Fibroblast of the conjunctiva (primary cell): ENCODE data around the gene STK32C.

Experiments
- DNase-seq: peaks from one replicate; pipeline ENCODE4 v3.0.0-alpha.2; 2010; ENCODE audit warnings: low read depth

The STK32C gene

DNA sequence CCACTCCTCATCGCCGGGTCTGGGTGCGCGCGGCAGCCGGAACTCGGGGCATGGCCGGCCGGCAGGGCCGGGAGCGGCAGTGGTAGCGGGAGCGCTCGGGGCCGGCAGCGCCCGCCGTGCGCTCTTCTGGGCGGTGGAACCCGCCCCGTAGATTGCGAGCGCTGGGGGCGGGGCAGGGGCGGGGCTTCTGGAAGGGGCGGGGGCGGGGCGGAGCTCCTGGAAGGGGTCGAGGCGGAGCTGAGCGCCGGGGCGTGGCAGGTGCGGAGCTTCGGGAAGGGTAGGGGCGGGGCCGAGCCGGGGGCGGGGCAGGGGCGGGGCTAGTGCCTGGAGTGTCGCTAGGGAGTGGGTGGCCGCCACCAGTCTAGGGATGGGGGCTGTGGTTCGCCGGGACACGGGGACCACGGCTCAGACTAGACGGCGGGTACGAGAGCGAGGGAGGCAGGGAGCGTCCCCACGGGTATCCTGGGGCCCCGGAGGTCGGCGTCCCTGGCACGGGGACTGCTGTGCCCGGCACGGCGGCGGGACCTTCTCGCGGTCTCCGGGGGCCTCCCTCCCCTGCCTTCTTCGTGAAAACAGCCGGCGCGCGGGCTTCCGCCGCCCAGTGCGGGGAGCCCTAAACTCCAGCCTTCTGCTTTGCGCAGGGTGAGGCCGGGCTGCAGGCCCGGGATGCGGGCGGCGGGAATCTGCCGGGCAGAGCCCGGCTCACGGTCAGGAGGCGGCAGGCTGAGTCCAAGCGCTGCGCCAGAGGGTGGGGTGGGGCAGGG lies at the start of gene STK32C:
Gene STK32C, minus strand, starts transcription at position 128 of the 764 bp plus-strand sequence. Its CDS starts 117 bp downstream, at position 11.
- DNase-seq, result peak; percentile 80

DNA sequence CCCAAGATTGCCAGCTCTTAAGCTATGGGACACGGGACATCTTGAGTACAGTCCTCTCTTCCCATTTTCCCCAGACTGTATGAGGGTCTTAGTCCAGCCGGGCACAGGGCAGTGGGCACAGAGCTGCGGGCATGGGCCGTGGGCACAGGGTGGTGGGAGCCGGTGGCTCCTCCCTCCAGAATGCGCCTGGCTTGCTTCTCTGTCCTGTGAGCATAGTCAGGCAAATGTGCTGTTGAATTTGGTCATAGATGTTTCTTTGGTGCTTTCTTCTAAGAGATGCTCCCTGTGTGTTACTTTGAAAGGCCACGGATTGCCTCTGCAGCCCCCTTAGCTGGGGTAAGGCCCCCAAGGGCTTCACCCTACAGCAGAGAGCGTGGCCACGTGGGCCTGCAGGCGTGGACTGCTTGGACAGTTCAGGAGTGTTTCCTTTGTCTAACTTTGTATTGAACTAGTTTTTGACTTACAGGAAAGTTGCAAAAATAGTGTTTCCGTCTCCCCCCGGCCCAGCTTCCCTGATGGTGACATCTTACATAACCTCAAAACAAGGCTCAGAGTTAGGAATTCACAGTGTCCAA lies 49.0 kb upstream of the STK32C start:
- DNase-seq, result no peak

DNA sequence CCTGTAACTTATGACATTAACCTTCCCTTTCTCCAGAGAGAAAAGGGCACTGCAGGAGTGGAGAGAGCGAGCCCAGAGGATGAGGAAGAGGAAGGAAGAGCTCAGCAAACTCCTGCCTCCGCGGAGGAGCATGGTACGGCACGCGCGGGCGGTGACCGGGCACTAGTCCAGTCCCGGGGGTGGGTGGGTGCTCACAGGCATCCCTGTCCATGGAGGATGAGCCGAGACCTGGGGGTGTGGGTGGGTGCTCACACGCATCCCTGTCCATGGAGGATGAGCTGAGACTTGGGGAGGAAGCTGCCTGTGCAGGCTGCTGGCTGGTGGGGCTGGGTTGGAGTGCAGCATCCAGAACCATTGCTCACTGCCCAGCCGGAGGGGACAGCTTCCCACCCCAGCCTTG lies 48.0 kb upstream of the STK32C start:
- no peak for DNase-seq

DNA sequence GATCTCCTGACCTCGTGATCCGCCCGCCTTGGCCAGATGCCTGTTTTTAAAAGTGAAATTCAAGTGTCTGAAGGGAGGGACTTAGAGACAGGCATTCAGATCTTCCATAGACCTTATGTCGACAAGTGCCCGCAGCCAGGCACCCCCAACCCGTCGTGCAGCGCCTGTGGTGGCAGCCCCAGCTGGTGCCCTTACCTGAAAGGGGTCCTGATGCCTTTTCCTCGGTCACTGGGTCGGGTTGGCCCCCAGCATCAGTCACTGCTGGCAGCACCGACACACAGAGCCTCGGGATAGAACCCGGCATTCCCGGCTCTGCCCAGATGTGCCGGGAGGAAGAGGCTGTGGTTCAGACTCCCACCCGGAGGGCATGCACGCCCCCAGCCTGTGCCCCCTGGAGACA lies 47.5 kb upstream of the STK32C start:
- no peak for DNase-seq

DNA sequence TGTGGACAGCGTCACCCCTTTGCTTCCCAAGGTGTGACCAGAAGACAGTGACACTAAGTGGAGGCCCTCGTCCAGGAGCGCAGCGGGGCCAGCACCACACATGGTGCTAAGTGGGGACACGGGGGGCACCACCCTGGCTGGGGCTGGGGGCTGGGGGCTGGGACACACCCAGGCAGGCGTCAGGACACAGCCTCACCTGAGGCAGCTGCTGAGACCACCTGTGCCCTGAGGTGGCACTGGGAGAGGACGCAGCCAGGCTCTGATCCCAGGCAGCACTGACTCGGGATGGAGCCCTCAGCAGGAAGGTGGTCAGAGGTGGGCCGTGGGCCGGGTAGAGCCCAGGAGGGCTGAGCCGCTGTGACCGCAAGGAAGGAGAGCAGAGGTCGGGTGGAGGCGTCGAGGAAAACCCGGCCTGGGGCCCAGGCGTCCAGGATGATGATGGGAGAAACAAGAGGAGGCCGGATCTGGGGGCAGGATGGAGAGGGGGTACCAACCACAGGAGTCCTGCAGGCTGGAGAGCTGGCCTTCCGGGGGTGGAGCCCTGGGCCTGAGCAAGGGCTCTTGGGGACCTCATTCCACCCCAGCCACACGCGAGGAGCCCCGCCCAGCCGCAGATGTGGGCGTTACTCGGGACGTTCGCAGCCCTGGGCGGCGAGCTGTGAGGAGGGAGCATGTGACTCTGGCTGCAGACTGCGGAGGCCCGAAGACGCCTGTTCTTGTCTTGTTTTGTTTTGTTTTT lies 46.8 kb upstream of the STK32C start:
- no peak for DNase-seq

DNA sequence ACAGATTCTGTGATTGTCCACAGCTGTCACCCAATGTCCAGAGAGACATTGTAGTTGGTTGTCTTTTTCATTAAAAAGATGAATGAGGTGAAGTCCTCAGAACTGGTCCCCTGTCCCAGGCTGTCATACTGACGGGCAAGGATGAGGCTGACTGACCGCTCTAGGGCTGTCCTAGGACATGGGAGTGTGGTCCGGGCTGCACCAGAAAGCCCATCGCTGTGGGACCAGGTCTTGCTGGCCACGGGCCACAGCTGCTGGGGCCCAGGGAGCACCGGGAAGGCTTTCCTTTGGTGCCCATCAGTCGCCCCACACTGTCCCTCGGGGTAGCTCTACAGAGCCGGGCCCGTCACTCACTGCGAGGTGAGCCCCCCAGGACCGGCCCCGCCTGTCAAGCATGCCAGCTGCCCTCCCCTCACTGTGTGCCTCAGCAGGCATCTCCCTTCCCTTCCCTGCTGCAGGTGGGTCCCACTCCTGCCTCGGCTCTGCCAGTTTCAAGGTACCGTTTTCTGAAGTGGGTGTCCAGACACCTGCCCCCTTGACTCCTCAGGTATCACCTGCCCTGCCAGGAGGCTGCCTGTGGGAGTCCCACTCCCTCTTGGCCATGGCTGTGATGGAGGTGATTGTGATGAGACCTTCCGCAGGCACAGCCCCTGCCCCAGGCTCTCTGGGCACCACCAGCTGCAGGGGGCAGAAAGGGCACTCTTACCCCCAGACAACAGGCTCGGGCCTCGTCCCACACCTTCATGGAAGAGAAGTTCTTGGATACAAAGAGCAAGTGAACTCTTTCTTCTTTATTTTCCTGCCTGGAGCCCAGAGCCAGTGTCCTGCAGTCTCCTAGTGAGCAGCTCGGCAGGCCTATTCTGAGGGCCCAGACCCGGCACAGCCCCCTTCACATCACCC lies 46.0 kb upstream of the STK32C start:
- DNase-seq, result no peak

DNA sequence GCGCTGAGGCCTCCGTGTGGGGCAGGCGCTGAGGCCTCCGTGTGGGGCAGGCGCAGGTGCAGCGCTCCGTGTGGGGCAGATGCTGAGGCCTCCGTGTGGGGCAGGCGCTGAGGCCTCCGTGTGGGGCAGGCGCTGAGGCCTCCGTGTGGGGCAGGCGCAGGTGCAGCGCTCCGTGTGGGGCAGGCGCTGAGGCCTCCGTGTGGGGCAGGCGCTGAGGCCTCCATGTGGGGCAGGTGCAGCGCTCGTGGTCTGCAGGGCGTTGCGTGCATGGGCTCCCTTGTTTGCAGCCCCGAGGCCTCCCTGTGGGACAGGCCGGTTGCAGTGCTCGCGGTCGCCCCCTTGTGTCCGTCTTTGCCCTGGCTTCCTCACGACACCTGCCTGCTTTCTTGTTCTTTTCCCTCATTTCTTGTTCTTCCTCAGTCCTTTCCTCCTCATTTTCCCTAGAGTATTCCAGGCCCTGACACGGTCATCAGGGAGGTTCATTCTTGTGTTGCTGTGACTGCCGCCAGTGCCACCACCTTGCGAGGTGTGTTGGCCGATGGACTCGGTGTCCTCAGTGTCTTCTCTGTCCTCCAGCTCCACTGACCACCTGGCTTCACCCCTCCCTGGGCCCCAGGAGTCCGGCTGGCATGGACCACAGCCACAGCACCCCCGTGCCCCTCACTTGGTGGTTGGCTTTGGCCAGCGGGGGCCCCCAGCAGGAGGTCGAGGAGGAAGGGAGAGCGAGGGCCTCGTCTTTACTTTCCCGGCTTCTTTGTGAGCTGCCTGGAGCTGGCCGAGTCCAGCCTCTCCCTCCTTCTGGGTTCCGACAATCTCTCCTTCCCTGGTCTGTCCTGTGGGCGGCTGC lies 44.9 kb upstream of the STK32C start:
- DNase-seq, result peak; percentile 33

DNA sequence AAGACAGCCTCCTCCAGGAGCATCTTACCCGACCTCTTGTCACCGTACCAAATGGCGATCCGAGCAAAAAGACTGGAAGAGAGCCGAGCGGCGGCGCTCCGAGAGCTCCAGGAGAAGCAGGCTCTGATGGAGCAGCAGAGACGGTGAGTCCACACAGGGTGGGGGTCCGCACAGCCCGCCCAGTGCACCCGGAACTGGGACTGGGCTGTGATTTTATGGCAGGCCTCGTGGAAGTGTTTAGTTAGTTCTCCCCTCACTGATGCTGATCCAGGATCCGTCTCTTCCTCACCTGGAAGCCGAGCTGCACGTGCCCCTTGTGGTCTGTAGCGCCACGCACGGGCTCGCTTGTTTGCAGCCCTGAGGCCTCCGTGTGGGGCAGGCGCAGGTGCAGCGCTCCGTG lies 43.9 kb upstream of the STK32C start:
- DNase-seq, result no peak

DNA sequence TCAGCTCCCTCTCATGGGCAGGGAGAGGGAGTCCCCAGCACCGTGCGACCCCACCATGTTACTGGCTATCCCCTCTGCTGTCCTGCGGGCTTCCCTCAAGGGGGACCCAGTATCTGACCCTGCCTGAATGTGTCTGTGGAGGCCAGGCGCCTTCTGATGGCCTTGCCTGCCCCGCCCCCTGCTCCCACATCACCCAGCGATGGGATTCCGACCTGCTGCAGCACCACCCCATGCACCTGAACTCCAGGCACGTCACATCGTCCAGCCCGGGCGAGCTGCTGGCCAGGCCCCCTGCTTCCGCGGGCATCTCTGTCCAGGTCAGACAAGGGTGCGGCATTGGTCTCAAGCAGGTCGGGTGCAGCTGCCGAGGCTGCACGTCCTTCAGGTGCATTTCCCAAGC lies 43.2 kb upstream of the STK32C start:
- DNase-seq, result no peak

DNA sequence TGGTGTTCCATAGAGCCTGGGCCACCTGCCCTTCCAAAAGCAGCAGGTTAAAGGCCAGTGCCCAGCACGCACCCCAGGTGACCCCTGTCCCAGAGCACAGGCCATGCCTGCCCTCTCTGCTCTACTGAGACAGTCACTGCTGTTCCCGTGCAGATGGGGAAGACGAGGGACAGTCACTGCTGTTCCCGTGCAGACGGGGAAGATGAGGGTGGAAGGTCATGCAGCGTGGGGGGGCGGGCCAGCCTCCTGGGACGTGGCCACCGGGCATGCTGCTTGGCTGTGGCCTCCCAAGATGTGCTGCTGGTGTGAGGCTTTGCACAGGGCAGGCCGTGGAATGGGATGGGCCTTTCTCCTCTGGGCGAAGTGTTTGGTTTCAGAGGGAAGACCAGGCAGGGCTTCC lies 42.6 kb upstream of the STK32C start:
- DNase-seq, result no peak

DNA sequence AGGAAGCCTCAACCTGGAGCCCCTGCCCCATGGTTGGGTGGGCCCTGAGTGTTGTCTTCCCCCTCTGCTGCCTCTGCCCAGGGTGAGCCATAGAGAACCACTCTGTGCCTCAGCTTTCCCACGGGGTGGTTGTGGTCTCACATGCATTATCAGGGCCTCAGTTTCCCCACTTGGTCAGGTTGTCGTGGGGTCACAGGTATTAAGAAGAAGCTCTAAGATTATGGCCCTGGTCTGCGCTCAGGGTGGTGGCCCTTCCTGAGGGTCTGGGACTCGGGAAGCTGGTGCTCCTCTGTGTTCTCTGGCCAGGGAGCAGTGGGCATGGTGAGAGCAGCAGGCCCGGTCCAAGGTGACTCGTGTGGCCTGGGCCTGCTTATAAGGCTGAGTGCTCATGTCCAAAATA lies 42.0 kb upstream of the STK32C start:
- no peak for DNase-seq

DNA sequence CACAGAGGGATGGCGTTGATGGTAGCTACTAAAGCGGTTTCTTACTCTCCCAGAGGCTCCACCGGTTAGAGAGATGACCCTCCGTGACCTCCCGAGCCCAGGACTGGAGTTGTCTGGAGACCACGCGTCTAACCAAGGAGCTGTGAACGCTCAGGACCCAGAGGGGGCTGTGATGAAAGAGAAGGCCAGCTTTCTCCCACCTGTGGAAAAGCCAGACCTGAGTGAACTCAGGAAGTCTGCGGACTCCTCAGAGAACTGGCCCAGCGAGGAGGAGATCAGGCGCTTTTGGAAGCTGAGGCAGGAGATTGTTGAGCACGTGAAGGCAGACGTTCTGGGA lies 40.1 kb upstream of the STK32C start:
- no peak for DNase-seq

DNA sequence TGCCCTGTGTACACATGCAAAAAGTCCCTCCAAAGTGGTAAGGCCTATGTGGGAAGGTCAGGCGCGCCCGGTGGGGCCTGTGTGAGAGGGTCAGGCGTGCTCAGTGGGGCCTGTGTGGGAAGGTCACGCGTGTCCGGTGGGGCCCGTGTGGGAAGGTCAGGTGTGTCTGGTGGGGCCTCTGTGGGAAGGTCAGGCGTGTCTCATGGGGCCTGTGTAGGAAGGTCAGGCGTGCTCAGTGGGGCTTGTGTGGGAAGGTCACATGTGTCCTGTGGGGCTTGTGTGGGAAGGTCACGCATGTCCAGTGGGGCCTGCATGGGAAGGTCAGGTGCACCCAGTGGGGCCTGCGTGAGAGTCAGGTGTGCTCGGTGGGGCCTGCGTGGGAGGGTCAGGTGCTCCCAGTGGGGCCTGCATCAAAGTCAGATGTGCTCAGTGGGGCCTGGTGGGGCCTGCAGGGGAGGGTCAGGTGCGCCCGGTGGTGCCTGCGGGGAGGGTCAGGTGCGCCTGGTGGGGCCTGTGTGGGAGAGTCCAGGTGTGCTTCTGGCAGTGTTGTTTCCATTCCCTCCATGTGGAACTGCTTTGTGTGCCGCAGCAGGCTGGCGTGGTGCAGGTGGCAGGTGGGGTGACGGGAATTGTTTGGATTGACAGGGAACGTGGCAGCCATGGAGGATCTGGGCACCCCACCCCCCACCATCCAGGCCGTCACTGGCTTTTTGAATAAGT lies 39.6 kb upstream of the STK32C start:
- no peak for DNase-seq

DNA sequence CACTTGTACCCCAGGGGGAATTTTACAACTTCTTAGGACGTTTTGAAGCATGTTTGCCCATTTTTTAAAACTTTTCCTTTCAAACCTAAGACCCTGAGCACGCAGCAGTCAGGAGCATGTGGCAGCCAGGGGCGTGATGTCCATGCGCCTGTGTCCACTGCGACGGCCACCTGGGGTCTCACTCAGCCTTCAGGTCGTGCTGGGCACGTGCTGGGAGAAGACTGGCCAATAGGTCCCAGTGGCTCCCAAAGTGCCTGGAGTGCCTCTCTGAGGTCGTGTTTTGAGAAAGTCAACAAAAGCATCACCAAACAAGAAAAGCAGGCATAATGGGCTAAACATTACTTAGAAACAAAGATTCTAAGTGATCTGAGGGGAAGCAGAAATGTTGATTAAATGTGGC lies 39.1 kb upstream of the STK32C start:
- DNase-seq, result no peak

DNA sequence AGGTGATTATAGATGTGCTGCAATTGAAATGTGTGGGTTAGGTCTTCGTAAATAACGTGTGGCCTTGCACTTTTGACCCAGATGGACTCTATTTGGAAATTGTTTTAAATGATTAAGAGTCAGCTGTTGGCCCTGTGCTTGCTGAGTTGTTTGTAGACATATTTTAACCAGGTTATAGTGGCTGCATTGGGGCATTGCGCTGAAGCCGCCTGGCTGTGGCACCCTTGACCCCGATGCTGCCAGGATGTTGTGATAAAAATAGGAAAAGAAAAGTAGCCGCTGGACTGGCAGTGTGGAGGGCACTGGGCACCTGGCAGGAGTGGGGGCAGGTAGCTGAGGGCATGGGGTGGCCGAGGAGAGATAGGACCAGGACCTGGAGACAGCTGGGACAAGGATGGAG lies 37.6 kb upstream of the STK32C start:
- no peak for DNase-seq

DNA sequence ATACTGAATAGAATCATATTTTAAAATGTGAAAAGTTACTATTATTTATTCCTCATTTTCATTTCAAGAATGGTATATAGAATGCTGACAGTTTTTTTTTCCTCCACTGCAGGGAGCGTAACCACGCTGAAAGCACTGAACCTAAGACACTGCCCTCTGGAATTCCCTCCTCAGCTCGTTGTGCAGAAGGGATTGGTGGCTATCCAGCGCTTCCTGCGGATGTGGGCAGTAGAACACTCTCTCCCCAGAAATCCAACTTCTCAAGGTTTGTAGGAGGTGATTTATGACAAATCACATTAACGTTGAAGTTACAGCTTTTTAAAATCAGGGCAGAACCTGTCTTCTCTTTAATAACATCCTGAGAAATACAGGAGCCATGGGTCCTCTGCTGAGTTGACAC lies 36.6 kb upstream of the STK32C start:
- no peak for DNase-seq

DNA sequence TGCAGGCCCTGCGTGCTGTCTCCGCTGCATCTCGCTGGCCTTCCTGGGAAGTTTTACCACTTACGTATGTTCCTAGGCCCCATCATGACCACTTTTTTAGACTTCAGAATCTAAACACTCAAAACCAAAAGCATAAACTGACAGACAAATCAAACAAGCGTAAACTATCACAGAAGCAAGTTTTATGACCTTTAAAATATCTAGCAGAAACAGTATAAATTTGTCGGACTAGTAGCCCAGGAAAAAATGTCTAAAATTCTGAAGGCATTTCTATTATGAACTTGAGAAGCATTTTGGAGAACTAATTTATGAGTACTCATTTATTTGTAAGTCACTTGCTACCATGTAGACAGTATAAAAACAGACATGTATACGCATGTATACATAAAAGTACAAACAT lies 34.8 kb upstream of the STK32C start:
- no peak for DNase-seq

DNA sequence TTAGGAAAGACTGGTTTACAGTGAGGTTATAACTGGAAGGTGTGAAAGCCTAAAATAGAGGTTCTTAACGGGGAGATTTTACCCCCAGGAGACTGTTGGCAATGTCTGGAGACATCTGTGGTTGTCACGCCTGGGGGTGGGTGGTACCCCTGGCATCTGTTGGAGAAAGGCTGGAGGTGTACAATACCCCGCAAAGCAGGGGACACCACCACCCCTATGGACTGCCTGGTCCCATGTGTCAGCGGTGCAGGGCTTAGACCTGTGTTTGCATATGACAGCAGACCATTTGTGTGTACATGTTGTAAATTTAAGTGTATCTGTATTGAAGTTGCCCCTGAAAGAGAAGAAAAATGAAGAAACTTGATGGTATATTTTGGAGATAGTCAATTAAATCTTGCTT lies 34.0 kb upstream of the STK32C start:
- DNase-seq, result no peak

DNA sequence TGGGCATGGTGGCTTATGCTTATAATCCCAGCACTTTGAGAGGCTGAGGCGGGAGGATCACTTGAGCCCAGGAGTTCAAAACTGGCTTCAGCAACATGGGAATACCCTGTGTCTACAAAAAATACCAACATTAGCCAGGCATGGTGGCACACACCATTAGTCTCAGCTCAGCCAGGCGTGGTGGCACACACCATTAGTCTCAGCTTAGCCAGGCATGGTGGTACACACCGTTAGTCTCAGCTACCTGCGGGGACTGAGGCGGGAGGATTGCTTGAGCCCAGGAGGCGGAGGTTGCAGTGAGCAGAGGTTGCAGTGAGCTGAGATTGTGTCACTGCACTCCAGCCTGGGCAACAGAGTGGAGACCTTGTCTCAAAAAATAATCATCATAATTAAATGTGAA lies 33.3 kb upstream of the STK32C start:
- DNase-seq, result no peak

DNA sequence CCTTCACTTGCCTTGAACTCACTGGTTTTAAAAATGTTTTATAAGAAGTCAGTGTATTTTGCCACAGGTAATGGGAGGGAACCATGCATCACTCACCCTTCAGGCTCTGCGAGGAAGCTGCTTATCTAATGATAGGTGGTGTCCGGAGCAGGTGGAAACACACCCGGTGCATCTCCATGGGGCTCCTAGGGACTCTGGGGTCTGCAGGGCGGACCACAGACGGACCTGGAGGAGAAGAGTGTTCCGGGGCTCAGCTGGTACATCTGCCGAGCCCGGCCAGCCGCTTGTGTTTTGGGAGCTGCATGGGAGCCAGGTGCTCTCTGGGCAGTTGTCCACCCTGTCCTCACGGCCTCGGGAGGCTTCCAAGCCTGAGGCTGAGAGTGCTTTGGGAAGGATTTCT lies 31.5 kb upstream of the STK32C start:
- DNase-seq, result no peak

DNA sequence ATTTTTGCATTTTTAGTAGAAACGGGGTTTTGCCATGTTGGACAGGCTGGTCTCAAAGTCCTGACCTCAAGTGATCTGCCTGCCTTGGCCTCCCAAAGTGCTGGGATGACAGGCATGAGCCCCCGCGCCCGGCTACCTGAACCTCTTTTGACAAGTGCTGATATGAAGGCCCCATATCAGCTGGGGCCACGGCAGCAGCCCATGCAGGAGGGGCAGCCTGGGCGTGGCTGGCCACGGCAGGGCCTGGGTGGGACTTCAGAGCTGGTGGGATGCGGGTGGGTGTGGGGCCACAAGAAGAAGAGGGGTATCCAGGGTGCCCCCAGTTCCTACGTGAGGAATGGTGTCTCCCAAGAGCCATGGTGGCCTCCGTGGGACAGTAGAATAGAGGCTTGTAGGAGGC lies 31.1 kb upstream of the STK32C start:
- no peak for DNase-seq
